HEK293 (cell line): Measurements from ENCODE around the gene HEYL.

Experiments
- CTCF ChIA-PET: fragments of 350-600 bp; formaldehyde crosslinking; extraction: SDS; loops from one replicate; lab custom pipeline; 2021; ENCODE audit warnings: antibody characterized with exemption; lab: Yijun Ruan, JAX
- POLR2A ChIA-PET: fragments of 300-600 bp; formaldehyde crosslinking; extraction: SDS; loops from one replicate; lab custom pipeline; 2020; ENCODE audit warnings: antibody characterized with exemption, inconsistent platforms; lab: Yijun Ruan, JAX
- H3K27ac ChIP-seq: fragments of 200-500 bp; sonication (Bioruptor generic); 2 replicates; pipeline ENCODE4 v1.5.1; 2014; ENCODE audit warnings: low read depth, low read length, control low read depth, inconsistent platforms; ENCODE audit errors: extremely low read depth
- H3K36me3 ChIP-seq, 2 experiments: fragments of 200-500 bp in 1 of 2; sonication (Bioruptor generic) in 1 of 2; 1 replicate in 1 of 2; 2 replicates in 1 of 2; pipeline ENCODE4 v1.5.1; 2014 to 2017; ENCODE audit warnings: inconsistent platforms in 2 of 2, low read length in 2 of 2; ENCODE audit not compliant: control insufficient read depth in 2 of 2, insufficient read depth in 1 of 2
- H3K4me1 ChIP-seq: fragments of 200-500 bp; sonication (Bioruptor generic); 2 replicates; pipeline ENCODE4 v1.5.1; 2014; ENCODE audit warnings: mild to moderate bottlenecking, low read length, inconsistent platforms; ENCODE audit not compliant: control insufficient read depth, insufficient read depth
- H3K4me3 ChIP-seq: 2 replicates; pipeline ENCODE4 v1.5.1; 2011; ENCODE audit warnings: low read depth, mild to moderate bottlenecking, control low read depth, low read length, moderate library complexity
- H3K9me3 ChIP-seq: fragments of 200-500 bp; sonication (Bioruptor generic); 2 replicates; pipeline ENCODE4 v1.5.1; 2014; ENCODE audit warnings: low read depth, low read length, inconsistent platforms; ENCODE audit not compliant: control insufficient read depth, insufficient read depth
- CTCF ChIP-seq: fragments of 450-650 bp; formaldehyde crosslinking; IDR thresholded peaks from 2 replicates; pipeline ENCODE4 v1.5.1; 2016; ENCODE audit warnings: missing biosample characterization, missing genetic modification characterization
- GLI2 ChIP-seq: fragments of 450-650 bp; formaldehyde crosslinking; IDR thresholded peaks from 2 replicates; pipeline ENCODE4; 2017; ENCODE audit warnings: missing biosample characterization, missing genetic modification characterization, low read depth, borderline replicate concordance
- HOXD13 ChIP-seq: sonication (generic); formaldehyde crosslinking; IDR thresholded peaks from 2 replicates; pipeline ENCODE4 v1.8.0; 2022; ENCODE audit warnings: missing genetic modification reagents, borderline replicate concordance
- PBX3 ChIP-seq: sonication (generic); formaldehyde crosslinking; IDR thresholded peaks from 2 replicates; pipeline ENCODE4 v1.8.1; 2022; ENCODE audit warnings: mild to moderate bottlenecking, moderate library complexity, missing genetic modification reagents
- REST ChIP-seq: fragments of 450-650 bp; formaldehyde crosslinking; IDR thresholded peaks from 2 replicates; pipeline ENCODE4 v1.5.1; 2016; ENCODE audit warnings: missing biosample characterization, missing genetic modification characterization
- ZNF184 ChIP-seq: fragments of 450-650 bp; IDR thresholded peaks from 2 replicates; pipeline ENCODE4 v1.5.1; 2018; ENCODE audit warnings: missing biosample characterization, mild to moderate bottlenecking, missing genetic modification characterization
- ZNF280C ChIP-seq: fragments of 450-650 bp; formaldehyde crosslinking; IDR thresholded peaks from 2 replicates; pipeline ENCODE4 v1.5.1; 2016; ENCODE audit warnings: missing biosample characterization, missing genetic modification characterization
- ZNF48 ChIP-seq: fragments of 450-650 bp; formaldehyde crosslinking; IDR thresholded peaks from 2 replicates; pipeline ENCODE4 v1.5.1; 2016; ENCODE audit warnings: missing biosample characterization, missing genetic modification characterization
- ZNF600 ChIP-seq: fragments of 450-650 bp; formaldehyde crosslinking; IDR thresholded peaks from 2 replicates; pipeline ENCODE4 v1.5.1; 2016; ENCODE audit warnings: missing biosample characterization, missing genetic modification characterization
- TF ChIP-seq, protein P1 (sequence below): fragments of 450-650 bp; formaldehyde crosslinking; IDR thresholded peaks from 2 replicates; pipeline ENCODE4 v1.5.1; 2016; ENCODE audit warnings: missing biosample characterization, missing genetic modification characterization
- TF ChIP-seq, protein P2 (sequence below): fragments of 450-650 bp; formaldehyde crosslinking; conservative IDR thresholded peaks from 2 replicates; pipeline ENCODE4 v1.5.1; 2016; ENCODE audit warnings: low read depth, missing biosample characterization, missing genetic modification characterization
- TF ChIP-seq, protein P3 (sequence below): fragments of 450-650 bp; formaldehyde crosslinking; IDR thresholded peaks from 2 replicates; pipeline ENCODE4 v1.5.1; 2017; ENCODE audit warnings: missing biosample characterization, missing genetic modification characterization
- TF ChIP-seq, protein P4 (sequence below): fragments of 450-650 bp; formaldehyde crosslinking; IDR thresholded peaks from 2 replicates; pipeline ENCODE4 v1.5.1; 2016; ENCODE audit warnings: missing biosample characterization, missing genetic modification characterization

HEYL gene

GRCh38 chr1:39637361-39637760, 2.1 kb downstream of the HEYL start (continued):
- TF ChIP-seq REST (tag by site-specific recombination): no peak

DNA sequence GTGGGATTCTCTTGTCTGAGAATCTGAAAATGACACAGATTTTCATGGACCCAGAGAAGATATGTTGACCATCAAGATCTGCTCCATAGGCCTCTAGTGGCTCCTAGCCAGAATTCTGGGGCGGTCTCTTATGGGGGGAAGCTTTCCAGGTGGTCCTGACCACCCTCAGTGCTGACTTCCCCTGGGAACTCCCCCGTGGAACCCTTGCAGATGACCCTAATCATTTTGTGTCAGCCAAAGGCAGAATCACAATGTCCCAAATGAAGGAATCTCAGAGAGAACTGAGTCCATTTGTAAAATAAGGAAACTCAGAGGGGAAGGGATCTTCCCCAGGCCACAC, 3.6 kb downstream of the HEYL start:
- CTCF ChIA-PET: interaction anchor here (2.2 to 2.3 kb wide), 2 partner anchors 18 to 30 kb away, joined by 10 to 14 read pairs; no protein-coding TSS in a partner anchor
- TF ChIP-seq, protein P1, sequence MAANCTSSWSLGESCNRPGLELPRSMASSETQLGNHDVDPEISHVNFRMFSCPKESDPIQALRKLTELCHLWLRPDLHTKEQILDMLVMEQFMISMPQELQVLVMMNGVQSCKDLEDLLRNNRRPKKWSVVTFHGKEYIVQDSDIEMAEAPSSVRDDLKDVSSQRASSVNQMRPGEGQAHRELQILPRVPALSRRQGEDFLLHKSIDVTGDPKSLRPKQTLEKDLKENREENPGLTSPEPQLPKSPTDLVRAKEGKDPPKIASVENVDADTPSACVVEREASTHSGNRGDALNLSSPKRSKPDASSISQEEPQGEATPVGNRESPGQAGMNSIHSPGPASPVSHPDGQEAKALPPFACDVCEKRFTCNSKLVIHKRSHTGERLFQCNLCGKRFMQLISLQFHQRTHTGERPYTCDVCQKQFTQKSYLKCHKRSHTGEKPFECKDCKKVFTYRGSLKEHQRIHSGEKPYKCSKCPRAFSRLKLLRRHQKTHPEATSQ (tag by site-specific recombination): no peak
- TF ChIP-seq ZNF600: no peak
- no peak for TF ChIP-seq ZNF48 (tag by site-specific recombination)
- TF ChIP-seq CTCF (tag by site-specific recombination): no peak
- no peak for TF ChIP-seq ZNF280C (tag by site-specific recombination)
- no peak for TF ChIP-seq HOXD13
- no peak for TF ChIP-seq GLI2 (tag by site-specific recombination)
- TF ChIP-seq, protein P2, sequence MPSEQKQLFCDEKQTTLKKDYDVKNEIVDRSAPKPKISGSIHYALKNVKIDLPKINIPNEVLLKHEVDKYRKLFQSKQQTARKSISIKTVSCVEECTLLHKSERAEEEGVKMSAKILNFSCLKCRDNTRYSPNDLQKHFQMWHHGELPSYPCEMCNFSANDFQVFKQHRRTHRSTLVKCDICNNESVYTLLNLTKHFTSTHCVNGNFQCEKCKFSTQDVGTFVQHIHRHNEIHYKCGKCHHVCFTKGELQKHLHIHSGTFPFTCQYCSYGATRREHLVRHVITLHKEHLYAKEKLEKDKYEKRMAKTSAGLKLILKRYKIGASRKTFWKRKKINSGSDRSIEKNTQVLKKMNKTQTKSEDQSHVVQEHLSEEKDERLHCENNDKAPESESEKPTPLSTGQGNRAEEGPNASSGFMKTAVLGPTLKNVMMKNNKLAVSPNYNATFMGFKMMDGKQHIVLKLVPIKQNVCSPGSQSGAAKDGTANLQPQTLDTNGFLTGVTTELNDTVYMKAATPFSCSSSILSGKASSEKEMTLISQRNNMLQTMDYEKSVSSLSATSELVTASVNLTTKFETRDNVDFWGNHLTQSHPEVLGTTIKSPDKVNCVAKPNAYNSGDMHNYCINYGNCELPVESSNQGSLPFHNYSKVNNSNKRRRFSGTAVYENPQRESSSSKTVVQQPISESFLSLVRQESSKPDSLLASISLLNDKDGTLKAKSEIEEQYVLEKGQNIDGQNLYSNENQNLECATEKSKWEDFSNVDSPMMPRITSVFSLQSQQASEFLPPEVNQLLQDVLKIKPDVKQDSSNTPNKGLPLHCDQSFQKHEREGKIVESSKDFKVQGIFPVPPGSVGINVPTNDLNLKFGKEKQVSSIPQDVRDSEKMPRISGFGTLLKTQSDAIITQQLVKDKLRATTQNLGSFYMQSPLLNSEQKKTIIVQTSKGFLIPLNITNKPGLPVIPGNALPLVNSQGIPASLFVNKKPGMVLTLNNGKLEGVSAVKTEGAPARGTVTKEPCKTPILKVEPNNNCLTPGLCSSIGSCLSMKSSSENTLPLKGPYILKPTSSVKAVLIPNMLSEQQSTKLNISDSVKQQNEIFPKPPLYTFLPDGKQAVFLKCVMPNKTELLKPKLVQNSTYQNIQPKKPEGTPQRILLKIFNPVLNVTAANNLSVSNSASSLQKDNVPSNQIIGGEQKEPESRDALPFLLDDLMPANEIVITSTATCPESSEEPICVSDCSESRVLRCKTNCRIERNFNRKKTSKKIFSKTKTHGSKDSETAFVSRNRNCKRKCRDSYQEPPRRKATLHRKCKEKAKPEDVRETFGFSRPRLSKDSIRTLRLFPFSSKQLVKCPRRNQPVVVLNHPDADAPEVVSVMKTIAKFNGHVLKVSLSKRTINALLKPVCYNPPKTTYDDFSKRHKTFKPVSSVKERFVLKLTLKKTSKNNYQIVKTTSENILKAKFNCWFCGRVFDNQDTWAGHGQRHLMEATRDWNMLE (tag by site-specific recombination): no peak
- TF ChIP-seq, protein P3, sequence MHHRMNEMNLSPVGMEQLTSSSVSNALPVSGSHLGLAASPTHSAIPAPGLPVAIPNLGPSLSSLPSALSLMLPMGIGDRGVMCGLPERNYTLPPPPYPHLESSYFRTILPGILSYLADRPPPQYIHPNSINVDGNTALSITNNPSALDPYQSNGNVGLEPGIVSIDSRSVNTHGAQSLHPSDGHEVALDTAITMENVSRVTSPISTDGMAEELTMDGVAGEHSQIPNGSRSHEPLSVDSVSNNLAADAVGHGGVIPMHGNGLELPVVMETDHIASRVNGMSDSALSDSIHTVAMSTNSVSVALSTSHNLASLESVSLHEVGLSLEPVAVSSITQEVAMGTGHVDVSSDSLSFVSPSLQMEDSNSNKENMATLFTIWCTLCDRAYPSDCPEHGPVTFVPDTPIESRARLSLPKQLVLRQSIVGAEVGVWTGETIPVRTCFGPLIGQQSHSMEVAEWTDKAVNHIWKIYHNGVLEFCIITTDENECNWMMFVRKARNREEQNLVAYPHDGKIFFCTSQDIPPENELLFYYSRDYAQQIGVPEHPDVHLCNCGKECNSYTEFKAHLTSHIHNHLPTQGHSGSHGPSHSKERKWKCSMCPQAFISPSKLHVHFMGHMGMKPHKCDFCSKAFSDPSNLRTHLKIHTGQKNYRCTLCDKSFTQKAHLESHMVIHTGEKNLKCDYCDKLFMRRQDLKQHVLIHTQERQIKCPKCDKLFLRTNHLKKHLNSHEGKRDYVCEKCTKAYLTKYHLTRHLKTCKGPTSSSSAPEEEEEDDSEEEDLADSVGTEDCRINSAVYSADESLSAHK (tag by site-specific recombination): no peak
- TF ChIP-seq ZNF184 (tag by site-specific recombination): no peak
- TF ChIP-seq PBX3: no peak
- TF ChIP-seq, protein P4, sequence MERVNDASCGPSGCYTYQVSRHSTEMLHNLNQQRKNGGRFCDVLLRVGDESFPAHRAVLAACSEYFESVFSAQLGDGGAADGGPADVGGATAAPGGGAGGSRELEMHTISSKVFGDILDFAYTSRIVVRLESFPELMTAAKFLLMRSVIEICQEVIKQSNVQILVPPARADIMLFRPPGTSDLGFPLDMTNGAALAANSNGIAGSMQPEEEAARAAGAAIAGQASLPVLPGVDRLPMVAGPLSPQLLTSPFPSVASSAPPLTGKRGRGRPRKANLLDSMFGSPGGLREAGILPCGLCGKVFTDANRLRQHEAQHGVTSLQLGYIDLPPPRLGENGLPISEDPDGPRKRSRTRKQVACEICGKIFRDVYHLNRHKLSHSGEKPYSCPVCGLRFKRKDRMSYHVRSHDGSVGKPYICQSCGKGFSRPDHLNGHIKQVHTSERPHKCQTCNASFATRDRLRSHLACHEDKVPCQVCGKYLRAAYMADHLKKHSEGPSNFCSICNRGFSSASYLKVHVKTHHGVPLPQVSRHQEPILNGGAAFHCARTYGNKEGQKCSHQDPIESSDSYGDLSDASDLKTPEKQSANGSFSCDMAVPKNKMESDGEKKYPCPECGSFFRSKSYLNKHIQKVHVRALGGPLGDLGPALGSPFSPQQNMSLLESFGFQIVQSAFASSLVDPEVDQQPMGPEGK (tag by site-specific recombination): no peak
- Histone ChIP-seq H3K27ac (no peak overlapping the region), H3K9me3 (no peaks in the 10 kb centered on the region), H3K4me1 (no peaks in the 10 kb centered on the region), H3K4me3 (no peak overlapping the region), H3K36me3 (peaks cover 0 to 16% of the 10 kb centered on the region in 2 experiments; a peak in 1 of 3 replicates)
- POLR2A ChIA-PET: no interaction called here
